Measurements from ENCODE around the gene CD80.

The CD80 gene

DNA sequence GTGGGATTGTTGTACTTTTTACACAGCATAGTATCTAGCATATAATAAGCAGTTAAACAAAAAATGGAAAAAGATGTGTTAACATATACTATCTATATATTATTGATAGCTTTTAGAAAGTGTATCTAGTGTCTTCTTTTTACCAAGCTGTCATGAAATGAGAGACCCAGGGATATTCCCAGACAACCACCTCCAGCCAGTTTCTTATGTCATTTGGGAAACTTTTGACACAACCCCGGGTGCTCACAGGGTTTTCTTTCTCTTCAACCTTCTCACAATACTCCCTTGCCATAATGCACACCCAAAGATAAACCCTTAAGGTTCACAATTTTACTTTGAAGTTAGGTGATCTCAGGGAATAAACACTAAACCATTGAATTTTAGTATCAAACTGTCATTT is 33.4 kb upstream of the CD80 start:
- no peak for DNase-seq (ENCODE audit: low read depth)
- no peak for TF ChIP-seq CTCF (IDR thresholded peaks at IDR 0.05; ENCODE audit: insufficient read depth, low read depth, low read length, missing control alignments)
- H3K4me3 ChIP-seq (ENCODE audit: low read depth, low read length): no peak overlapping the region

- TF ChIP-seq CTCF (IDR thresholded peaks at IDR 0.05; ENCODE audit: insufficient read depth, low read depth, low read length, missing control alignments): no peak
- no peak overlapping the region for H3K4me3 ChIP-seq (ENCODE audit: low read depth, low read length)
- DNase-seq (ENCODE audit: low read depth): no peak
These were observed 31.3 kb upstream of the CD80 start for GRCh38 chr3:119590706-119591105.

GRCh38 chr3:119589102-119589773 is 29.8 kb upstream of the CD80 start:
- H3K4me3 ChIP-seq (ENCODE audit: low read depth, low read length): no peak overlapping the region
- TF ChIP-seq CTCF (IDR thresholded peaks at IDR 0.05; ENCODE audit: insufficient read depth, low read depth, low read length, missing control alignments): no peak
- DNase-seq (ENCODE audit: low read depth): no peak

DNA sequence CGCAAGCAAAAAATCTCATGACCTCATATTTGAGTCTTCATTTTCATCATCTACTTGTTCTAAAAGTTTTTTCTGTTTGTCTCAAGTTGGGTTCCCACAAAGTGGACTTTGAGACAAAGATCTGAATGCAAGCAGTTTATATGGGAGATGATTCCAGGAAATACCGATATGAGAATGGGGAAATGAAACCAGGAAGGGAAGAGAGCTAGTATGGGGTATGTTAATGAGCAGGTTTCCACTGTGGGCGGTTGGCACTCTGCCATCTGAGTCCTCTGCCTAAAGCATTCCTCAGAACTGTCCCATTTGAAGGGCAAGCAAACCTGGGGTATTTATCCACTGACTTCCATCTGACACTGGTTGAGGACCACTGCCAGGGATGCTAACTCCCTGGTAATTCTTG is 28.7 kb upstream of the CD80 start:
- TF ChIP-seq CTCF (IDR thresholded peaks at IDR 0.05; ENCODE audit: insufficient read depth, low read depth, low read length, missing control alignments): no peak
- no peak overlapping the region for H3K4me3 ChIP-seq (ENCODE audit: low read depth, low read length)
- DNase-seq (ENCODE audit: low read depth): peak; percentile 41

DNA sequence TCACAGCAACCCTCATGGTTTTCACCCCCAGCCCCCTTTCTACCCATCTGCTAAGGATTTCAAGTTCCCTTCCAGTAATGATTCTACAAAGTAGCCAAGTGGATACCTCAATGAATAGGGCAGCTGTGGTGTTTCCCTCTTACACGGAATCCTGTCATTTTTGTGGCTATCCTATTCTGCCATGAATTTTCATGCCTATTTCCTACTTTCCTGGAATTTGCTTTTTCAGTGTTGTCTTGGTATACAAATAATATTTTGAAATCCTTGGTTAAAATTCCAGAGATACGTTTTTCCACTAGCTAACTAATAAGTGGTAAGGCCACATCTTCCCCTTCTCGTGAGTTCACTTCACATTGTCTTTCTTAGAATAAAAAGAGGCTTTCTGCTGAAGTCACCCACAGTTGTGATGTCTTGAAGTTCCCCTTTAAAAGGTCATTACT is 27.3 kb upstream of the CD80 start:
- DNase-seq (ENCODE audit: low read depth): no peak
- H3K4me3 ChIP-seq (ENCODE audit: low read depth, low read length): no peak overlapping the region
- TF ChIP-seq CTCF (IDR thresholded peaks at IDR 0.05; ENCODE audit: insufficient read depth, low read depth, low read length, missing control alignments): no peak

GRCh38 chr3:119585856-119586570 is 26.6 kb upstream of the CD80 start:
- no peak overlapping the region for H3K4me3 ChIP-seq (ENCODE audit: low read depth, low read length)
- no peak for DNase-seq (ENCODE audit: low read depth)
- TF ChIP-seq CTCF (IDR thresholded peaks at IDR 0.05; ENCODE audit: insufficient read depth, low read depth, low read length, missing control alignments): no peak
